Smooth muscle cell (in vitro differentiated cells): ENCODE measurements around the gene NUP210. TPM values are rescaled to one million over a fixed set of nuclear protein-coding genes. Genes with fewer than 3 reads are reported as not detected.

ENCODE experiments used
- DNase-seq: peaks from one replicate; lab custom pipeline; 2025; ENCODE audit not compliant: unreplicated experiment; lab: John Stamatoyannopoulos, UW
- H2AFZ ChIP-seq: fragments of 200-600 bp; sonication (generic); 2 replicates; pipeline ENCODE4 v1.6.0; 2016; ENCODE audit warnings: antibody characterized with exemption, low read depth, mild to moderate bottlenecking
- H3F3A ChIP-seq: fragments of 200-600 bp; sonication (generic); 2 replicates; pipeline ENCODE4 v1.6.0; 2017; ENCODE audit warnings: antibody characterized with exemption, low read depth
- H3K27ac ChIP-seq: fragments of 200-600 bp; sonication (generic); 2 replicates; pipeline ENCODE4 v1.5.1; 2016; ENCODE audit warnings: low read depth, mild to moderate bottlenecking
- H3K27me3 ChIP-seq: fragments of 200-600 bp; sonication (generic); 2 replicates; pipeline ENCODE4 v1.6.1; 2016; ENCODE audit warnings: low read depth, mild to moderate bottlenecking
- H3K36me3 ChIP-seq: fragments of 200-600 bp; sonication (generic); 2 replicates; pipeline ENCODE4 v1.5.1; 2016; ENCODE audit warnings: low read depth
- H3K4me1 ChIP-seq: fragments of 200-600 bp; sonication (generic); 2 replicates; pipeline ENCODE4 v1.5.1; 2016; ENCODE audit warnings: low read depth
- H3K4me2 ChIP-seq: fragments of 200-600 bp; sonication (generic); 2 replicates; pipeline ENCODE4 v1.6.0; 2016; ENCODE audit warnings: mild to moderate bottlenecking
- H3K4me3 ChIP-seq: fragments of 200-600 bp; sonication (generic); 2 replicates; pipeline ENCODE4 v1.5.1; 2016; ENCODE audit warnings: mild to moderate bottlenecking
- H3K79me2 ChIP-seq: fragments of 200-600 bp; sonication (generic); 2 replicates; pipeline ENCODE4 v1.6.0; 2016; ENCODE audit warnings: low read depth, mild to moderate bottlenecking
- H3K9ac ChIP-seq: fragments of 200-600 bp; sonication (generic); 2 replicates; pipeline ENCODE4 v1.6.0; 2016; ENCODE audit warnings: low read depth
- H3K9me3 ChIP-seq: fragments of 200-600 bp; sonication (generic); replicated peaks from 2 replicates; pipeline ENCODE4 v1.5.1; 2016; ENCODE audit warnings: low read depth
- H4K20me1 ChIP-seq: fragments of 200-600 bp; sonication (generic); 2 replicates; pipeline ENCODE4 v1.6.0; 2016; ENCODE audit warnings: low read depth
- WGBS: methylation state at CpG from one replicate; pipeline ENCODE4 v1.1.7; 2016; ENCODE audit warnings: low lambda C conversion rate; 5-methylcytosine and 5-hydroxymethylcytosine counted together
- polyA plus RNA-seq: library from polyadenylated mRNA; unstranded; fragments of >200 nt; fragmentation: Nextera tagmentation; extraction: Ambion mirVana; gene quantifications from 2 replicates; pipeline ENCODE4 v1.2.1, GENCODE V29; 2016
- total RNA-seq: library from RNA; depleted of rRNA; stranded (reverse); fragments of >200 nt; gene quantifications from 2 replicates; pipeline ENCODE4 v1.2.3, GENCODE V29; 2014
- TF ChIP-seq, protein P1 (sequence below): fragments of 200-600 bp; sonication (generic); IDR thresholded peaks from 2 replicates; pipeline ENCODE4 v1.5.1; 2017; ENCODE audit warnings: borderline replicate concordance, mild to moderate bottlenecking, antibody characterized with exemption; ENCODE audit not compliant: insufficient read depth, poor library complexity, severe bottlenecking

The NUP210 gene
- total and polyA plus RNA-seq, 2 experiments from 2014 or later: 0.35 to 1.5 TPM

GRCh38 chr3:13345284-13345683 is 74.8 kb downstream of the NUP210 start:
- peaks cover 42% of the 10 kb centered on the region for H3K4me1 ChIP-seq
- H3K27ac ChIP-seq: no peak overlapping the region
- H3K9me3 ChIP-seq: no peaks in the 10 kb centered on the region
- H3K27me3 ChIP-seq: no peaks in the 10 kb centered on the region
- H3K4me3 ChIP-seq: no peak overlapping the region
- WGBS: 91% methylated on average over 8 of the region's 8 CpGs
- TF ChIP-seq, protein P1, sequence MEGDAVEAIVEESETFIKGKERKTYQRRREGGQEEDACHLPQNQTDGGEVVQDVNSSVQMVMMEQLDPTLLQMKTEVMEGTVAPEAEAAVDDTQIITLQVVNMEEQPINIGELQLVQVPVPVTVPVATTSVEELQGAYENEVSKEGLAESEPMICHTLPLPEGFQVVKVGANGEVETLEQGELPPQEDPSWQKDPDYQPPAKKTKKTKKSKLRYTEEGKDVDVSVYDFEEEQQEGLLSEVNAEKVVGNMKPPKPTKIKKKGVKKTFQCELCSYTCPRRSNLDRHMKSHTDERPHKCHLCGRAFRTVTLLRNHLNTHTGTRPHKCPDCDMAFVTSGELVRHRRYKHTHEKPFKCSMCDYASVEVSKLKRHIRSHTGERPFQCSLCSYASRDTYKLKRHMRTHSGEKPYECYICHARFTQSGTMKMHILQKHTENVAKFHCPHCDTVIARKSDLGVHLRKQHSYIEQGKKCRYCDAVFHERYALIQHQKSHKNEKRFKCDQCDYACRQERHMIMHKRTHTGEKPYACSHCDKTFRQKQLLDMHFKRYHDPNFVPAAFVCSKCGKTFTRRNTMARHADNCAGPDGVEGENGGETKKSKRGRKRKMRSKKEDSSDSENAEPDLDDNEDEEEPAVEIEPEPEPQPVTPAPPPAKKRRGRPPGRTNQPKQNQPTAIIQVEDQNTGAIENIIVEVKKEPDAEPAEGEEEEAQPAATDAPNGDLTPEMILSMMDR: no peak
- H3K79me2 ChIP-seq: no peaks in the 10 kb centered on the region
- DNase-seq: no peak
- no peak overlapping the region for H3K4me2 ChIP-seq
- H3K36me3 ChIP-seq: no peaks in the 10 kb centered on the region
- no peaks in the 10 kb centered on the region for H3F3A ChIP-seq
- H4K20me1 ChIP-seq: no peaks in the 10 kb centered on the region
- no peak overlapping the region for H3K9ac ChIP-seq
- H2AFZ ChIP-seq: no peak overlapping the region

- no peak for DNase-seq
- H3K9ac ChIP-seq: no peak overlapping the region
- no peaks in the 10 kb centered on the region for H3F3A ChIP-seq
- no peaks in the 10 kb centered on the region for H4K20me1 ChIP-seq
- no peak overlapping the region for H2AFZ ChIP-seq
- no peaks in the 10 kb centered on the region for H3K27me3 ChIP-seq
- H3K4me3 ChIP-seq: no peak overlapping the region
- no peaks in the 10 kb centered on the region for H3K9me3 ChIP-seq
- 86% methylated on average over 9 of the region's 9 CpGs for WGBS
- TF ChIP-seq, protein P1: no peak
- H3K4me1 ChIP-seq: peaks cover 39% of the 10 kb centered on the region
- H3K36me3 ChIP-seq: no peaks in the 10 kb centered on the region
- no peak overlapping the region for H3K4me2 ChIP-seq
- H3K27ac ChIP-seq: no peak overlapping the region
- no peaks in the 10 kb centered on the region for H3K79me2 ChIP-seq
These were observed 75.5 kb downstream of the NUP210 start for GRCh38 chr3:13344663-13345062.

DNA sequence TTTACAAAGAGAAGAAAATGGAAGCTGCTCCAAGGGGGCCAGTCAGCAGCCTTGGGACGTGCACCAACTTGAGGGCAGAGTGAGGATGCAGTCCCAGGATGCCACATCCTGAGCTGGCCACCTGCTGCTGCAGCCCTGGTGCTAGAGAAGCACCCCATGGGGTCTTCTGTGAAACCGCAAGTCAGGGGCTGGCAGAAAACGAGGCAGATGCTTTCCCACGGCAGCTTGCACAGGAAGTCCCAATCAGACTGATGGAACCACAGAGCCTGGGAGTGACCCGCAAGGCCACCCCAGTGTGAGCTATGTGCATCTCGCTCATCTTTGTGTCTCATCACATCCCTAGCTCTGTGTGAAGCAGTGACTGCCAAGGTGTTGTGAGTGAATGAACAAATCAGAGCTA is 76.5 kb downstream of the NUP210 start:
- Histone ChIP-seq H3K4me2 (no peak overlapping the region), H3K27ac (no peak overlapping the region), H2AFZ (no peak overlapping the region), H3F3A (no peaks in the 10 kb centered on the region), H3K4me3 (no peak overlapping the region), H3K36me3 (no peaks in the 10 kb centered on the region), H3K79me2 (no peaks in the 10 kb centered on the region), H3K9ac (no peak overlapping the region), H3K4me1 (peaks cover 28% of the 10 kb centered on the region), H3K27me3 (no peaks in the 10 kb centered on the region), H4K20me1 (no peaks in the 10 kb centered on the region), H3K9me3 (no peaks in the 10 kb centered on the region)
- TF ChIP-seq, protein P1: no peak
- DNase-seq: no peak
- WGBS: 90% methylated on average over 6 of the region's 6 CpGs

DNA sequence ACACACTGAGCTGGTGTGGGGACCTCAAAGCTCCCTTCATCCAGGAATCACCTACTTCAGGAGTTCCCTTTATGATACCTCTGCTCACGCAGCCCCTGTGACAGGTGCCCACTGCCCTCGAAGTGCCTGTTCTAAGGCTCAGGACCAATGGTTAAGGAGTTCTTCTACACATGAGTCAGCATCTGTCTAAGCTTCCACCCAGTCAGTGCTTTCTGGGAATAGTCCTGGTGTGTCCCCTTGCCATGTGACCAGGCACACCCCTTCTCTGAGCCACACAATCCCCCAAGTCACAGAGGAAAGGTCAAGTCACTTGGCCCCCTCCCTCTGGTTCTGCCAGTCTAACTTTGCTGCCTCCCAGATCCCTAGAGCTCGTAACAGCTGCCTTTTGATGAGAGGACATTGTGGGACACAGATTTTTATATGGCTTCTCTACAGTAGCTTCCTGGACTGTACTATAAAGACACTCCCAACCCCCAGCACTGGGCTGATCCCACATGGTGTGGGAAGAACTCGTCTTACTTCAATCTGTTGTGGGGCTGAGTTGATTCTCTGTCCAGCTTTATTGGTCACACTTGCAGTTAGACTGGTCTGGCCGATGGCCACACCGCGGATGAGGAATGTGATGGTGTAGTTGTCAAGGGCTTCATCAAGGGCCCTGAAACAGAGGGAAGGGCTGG is 78.8 kb downstream of the NUP210 start:
- no peak overlapping the region for H3K27ac ChIP-seq
- WGBS: 80% methylated on average over 7 of the region's 7 CpGs
- no peak overlapping the region for H3K9ac ChIP-seq
- H3K4me2 ChIP-seq: no peak overlapping the region
- no peak for DNase-seq
- TF ChIP-seq, protein P1: no peak
- H3F3A ChIP-seq: no peaks in the 10 kb centered on the region
- no peaks in the 10 kb centered on the region for H3K79me2 ChIP-seq
- no peaks in the 10 kb centered on the region for H3K27me3 ChIP-seq
- no peaks in the 10 kb centered on the region for H3K36me3 ChIP-seq
- H4K20me1 ChIP-seq: no peaks in the 10 kb centered on the region
- no peaks in the 10 kb centered on the region for H3K9me3 ChIP-seq
- H3K4me3 ChIP-seq: no peak overlapping the region
- peaks cover 6% of the 10 kb centered on the region for H3K4me1 ChIP-seq
- no peak overlapping the region for H2AFZ ChIP-seq
